Activated CD4-positive, alpha-beta T cell treated with anti-CD3 and anti-CD28 coated beads, Interleukin-2, amount 10 ng/mL, durations not matched to agents 7 days and 5 days (primary cell): ENCODE measurements around the gene SMIM9. TPM values are rescaled to one million over a fixed set of nuclear protein-coding genes. Genes with fewer than 3 reads are reported as not detected.
A peak's percentile ranks its signal among the peaks of the same experiment; 100 is the strongest.

Experiments
- CTCF ChIA-PET: fragments of 350-600 bp; sonication (Branson Sonifier 250); formaldehyde crosslinking; loops from one replicate; lab custom pipeline; 2021; ENCODE audit warnings: antibody characterized with exemption; lab: Charles Lee
- POLR2A ChIA-PET: fragments of 350-600 bp; sonication (Branson Sonifier 250); formaldehyde crosslinking; loops from one replicate; lab custom pipeline; 2021; ENCODE audit warnings: antibody characterized with exemption; lab: Charles Lee
- DNase-seq: peaks from one replicate; pipeline ENCODE4 v3.0.0-alpha.2; 2020
- H3K27ac Mint-ChIP-seq: one replicate; pipeline ENCODE4 v1.8.0; 2021; ENCODE audit warnings: mild to moderate bottlenecking, moderate library complexity, mixed read lengths
- H3K27me3 Mint-ChIP-seq: one replicate; pipeline ENCODE4 v1.8.0; 2021; ENCODE audit warnings: mixed read lengths
- H3K36me3 Mint-ChIP-seq: one replicate; pipeline ENCODE4 v1.8.0; 2021; ENCODE audit warnings: low read depth, mixed read lengths
- H3K4me1 Mint-ChIP-seq: one replicate; pipeline ENCODE4 v1.8.0; 2021; ENCODE audit warnings: mixed read lengths
- H3K4me3 Mint-ChIP-seq: one replicate; pipeline ENCODE4 v1.8.0; 2021; ENCODE audit warnings: mild to moderate bottlenecking, moderate library complexity, mixed read lengths
- H3K9me3 Mint-ChIP-seq: one replicate; pipeline ENCODE4 v1.8.0; 2021; ENCODE audit warnings: mixed read lengths
- total RNA-seq, 2 experiments: library from RNA; stranded (reverse); gene quantifications; one replicate each; pipeline ENCODE4 v1.2.3, GENCODE V29; 2021

The SMIM9 gene
- total RNA-seq, 2 experiments from 2014 or later: not detected

- Mint-ChIP-seq H3K4me1 (peaks cover 24% of the 10 kb centered on the region), H3K4me3 (no peak overlapping the region), H3K27me3 (no peaks in the 10 kb centered on the region), H3K36me3 (peaks cover 20% of the 10 kb centered on the region), H3K9me3 (no peaks in the 10 kb centered on the region), H3K27ac (no peak overlapping the region)
- POLR2A ChIA-PET: no interaction called here
- CTCF ChIA-PET: no interaction called here
- no peak for DNase-seq
These were observed 41.2 kb downstream of the SMIM9 start for GRCh38 chrX:154793084-154793795.

GRCh38 chrX:154791939-154792338 lies 42.5 kb downstream of the SMIM9 start:
- Mint-ChIP-seq H3K9me3 (no peaks in the 10 kb centered on the region), H3K4me3 (no peak overlapping the region), H3K27ac (no peak overlapping the region), H3K36me3 (peaks cover 24% of the 10 kb centered on the region), H3K4me1 (peaks cover 11% of the 10 kb centered on the region), H3K27me3 (no peaks in the 10 kb centered on the region)
- ChIA-PET CTCF (interaction anchor here (0.8 kb wide), 1 partner anchor 9 kb away, joined by 3 read pairs; no protein-coding TSS in a partner anchor), POLR2A (no interaction called here)
- DNase-seq: no peak

- CTCF ChIA-PET: interaction anchor here (0.8 kb wide), 1 partner anchor 9 kb away, joined by 3 read pairs; no protein-coding TSS in a partner anchor
- Mint-ChIP-seq H3K36me3 (peaks cover 24% of the 10 kb centered on the region), H3K4me1 (peaks cover 8% of the 10 kb centered on the region), H3K27me3 (no peaks in the 10 kb centered on the region), H3K27ac (no peak overlapping the region), H3K4me3 (no peak overlapping the region), H3K9me3 (no peaks in the 10 kb centered on the region)
- no peak for DNase-seq
- POLR2A ChIA-PET: no interaction called here
These were observed 43.0 kb downstream of the SMIM9 start for GRCh38 chrX:154791467-154791866.

GRCh38 chrX:154785716-154786115 lies 48.7 kb downstream of the SMIM9 start:
- no peak overlapping the region for H3K4me3 Mint-ChIP-seq
- H3K4me1 Mint-ChIP-seq: peaks cover 34% of the 10 kb centered on the region
- DNase-seq: no peak
- no peaks in the 10 kb centered on the region for H3K27me3 Mint-ChIP-seq
- ChIA-PET POLR2A (no interaction called here), CTCF (interaction anchor here (1.4 kb wide), 1 partner anchor 9 kb away, joined by 5 read pairs; no protein-coding TSS in a partner anchor)
- H3K36me3 Mint-ChIP-seq: peaks cover 46% of the 10 kb centered on the region
- H3K27ac Mint-ChIP-seq: no peak overlapping the region
- H3K9me3 Mint-ChIP-seq: no peaks in the 10 kb centered on the region

GRCh38 chrX:154784149-154784995 lies 50.1 kb downstream of the SMIM9 start:
- ChIA-PET CTCF (interaction anchor here (1.4 kb wide), 1 partner anchor 8 kb away, joined by 5 read pairs; no protein-coding TSS in a partner anchor), POLR2A (interaction anchor here (0.6 kb wide), 1 partner anchor 21 kb away, joined by 3 read pairs; no protein-coding TSS in a partner anchor)
- no peak for DNase-seq
- Mint-ChIP-seq H3K9me3 (no peaks in the 10 kb centered on the region), H3K36me3 (peaks cover 39% of the 10 kb centered on the region), H3K4me1 (peaks cover 34% of the 10 kb centered on the region), H3K27ac (peak overlapping the region; percentile 79), H3K4me3 (peak overlapping the region; percentile 54), H3K27me3 (no peaks in the 10 kb centered on the region)

GRCh38 chrX:154780968-154781367 lies 53.5 kb downstream of the SMIM9 start:
- Mint-ChIP-seq H3K27me3 (no peaks in the 10 kb centered on the region), H3K27ac (no peak overlapping the region), H3K4me1 (peaks cover 36% of the 10 kb centered on the region), H3K36me3 (peaks cover 44% of the 10 kb centered on the region), H3K9me3 (no peaks in the 10 kb centered on the region), H3K4me3 (no peak overlapping the region)
- ChIA-PET CTCF (no interaction called here), POLR2A (no interaction called here)
- DNase-seq: no peak

GRCh38 chrX:154779261-154779660 lies 55.2 kb downstream of the SMIM9 start:
- Mint-ChIP-seq H3K36me3 (peaks cover 45% of the 10 kb centered on the region), H3K27me3 (no peaks in the 10 kb centered on the region), H3K27ac (no peak overlapping the region), H3K4me1 (peaks cover 26% of the 10 kb centered on the region), H3K4me3 (no peak overlapping the region), H3K9me3 (no peaks in the 10 kb centered on the region)
- POLR2A ChIA-PET: no interaction called here
- DNase-seq: no peak
- CTCF ChIA-PET: interaction anchor here (0.7 to 1.9 kb wide), 3 partner anchors 11 to 21 kb away, joined by 3 to 6 read pairs (median 4); no protein-coding TSS in a partner anchor

GRCh38 chrX:154776753-154777152 lies 57.7 kb downstream of the SMIM9 start:
- no peaks in the 10 kb centered on the region for H3K27me3 Mint-ChIP-seq
- H3K4me3 Mint-ChIP-seq: no peak overlapping the region
- peaks cover 22% of the 10 kb centered on the region for H3K4me1 Mint-ChIP-seq
- ChIA-PET POLR2A (no interaction called here), CTCF (interaction anchor here (1.4 kb wide), 1 partner anchor 9 kb away, joined by 5 read pairs; no protein-coding TSS in a partner anchor)
- DNase-seq: no peak
- no peak overlapping the region for H3K27ac Mint-ChIP-seq
- no peaks in the 10 kb centered on the region for H3K9me3 Mint-ChIP-seq
- peaks cover 46% of the 10 kb centered on the region for H3K36me3 Mint-ChIP-seq

GRCh38 chrX:154775419-154776349 lies 58.8 kb downstream of the SMIM9 start:
- POLR2A ChIA-PET: no interaction called here
- no peak for DNase-seq

GRCh38 chrX:154774622-154775021 lies 59.8 kb downstream of the SMIM9 start:
- Mint-ChIP-seq H3K9me3 (no peaks in the 10 kb centered on the region), H3K36me3 (peaks cover 53% of the 10 kb centered on the region), H3K27ac (no peak overlapping the region), H3K27me3 (no peaks in the 10 kb centered on the region), H3K4me1 (peaks cover 23% of the 10 kb centered on the region), H3K4me3 (no peak overlapping the region)
- DNase-seq: no peak
- CTCF ChIA-PET: no interaction called here
- POLR2A ChIA-PET: no interaction called here

More at GRCh38 chrX:154775419-154776349, 58.8 kb downstream of the SMIM9 start:
- no peak overlapping the region for H3K4me3 Mint-ChIP-seq
- H3K36me3 Mint-ChIP-seq: peaks cover 48% of the 10 kb centered on the region
- no peaks in the 10 kb centered on the region for H3K27me3 Mint-ChIP-seq
- H3K4me1 Mint-ChIP-seq: peaks cover 23% of the 10 kb centered on the region
- no peaks in the 10 kb centered on the region for H3K9me3 Mint-ChIP-seq
- H3K27ac Mint-ChIP-seq: peak overlapping the region; percentile 54
- CTCF ChIA-PET: interaction anchor here (1.4 kb wide), 1 partner anchor 10 kb away, joined by 5 read pairs; no protein-coding TSS in a partner anchor
